ENCODE data around the gene C11orf65. TPM values are rescaled to one million over a fixed set of nuclear protein-coding genes. Genes with fewer than 3 reads are reported as not detected.
"Not testable (repeated sequence)": the region's sequence is repeated elsewhere in the genome, so short reads cannot be mapped to it uniquely, and the experiment has no call there.

Gene C11orf65
- total and polyA plus RNA-seq, 4 donors, result 0.33 to 1.2 (median 0.68) TPM

GRCh38 chr11:108388576-108388975 lies 78.8 kb downstream of the C11orf65 start:
- no peaks in the 10 kb centered on the region for H3K27me3 ChIP-seq (ENCODE audit: control insufficient read depth in 4 of 4, insufficient read depth in 4 of 4, low read length in 3 of 4)
- TF ChIP-seq GABPA (IDR thresholded peaks at IDR 0.05 in 1 of 2, conservative IDR thresholded peaks at IDR 0.05 in 1 of 2), result no peak
- TF ChIP-seq, protein P1, sequence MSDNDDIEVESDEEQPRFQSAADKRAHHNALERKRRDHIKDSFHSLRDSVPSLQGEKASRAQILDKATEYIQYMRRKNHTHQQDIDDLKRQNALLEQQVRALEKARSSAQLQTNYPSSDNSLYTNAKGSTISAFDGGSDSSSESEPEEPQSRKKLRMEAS (IDR thresholded peaks at IDR 0.05), result no peak
- no peak for TF ChIP-seq SP1 (IDR thresholded peaks at IDR 0.05)
- TF ChIP-seq, protein P2, sequence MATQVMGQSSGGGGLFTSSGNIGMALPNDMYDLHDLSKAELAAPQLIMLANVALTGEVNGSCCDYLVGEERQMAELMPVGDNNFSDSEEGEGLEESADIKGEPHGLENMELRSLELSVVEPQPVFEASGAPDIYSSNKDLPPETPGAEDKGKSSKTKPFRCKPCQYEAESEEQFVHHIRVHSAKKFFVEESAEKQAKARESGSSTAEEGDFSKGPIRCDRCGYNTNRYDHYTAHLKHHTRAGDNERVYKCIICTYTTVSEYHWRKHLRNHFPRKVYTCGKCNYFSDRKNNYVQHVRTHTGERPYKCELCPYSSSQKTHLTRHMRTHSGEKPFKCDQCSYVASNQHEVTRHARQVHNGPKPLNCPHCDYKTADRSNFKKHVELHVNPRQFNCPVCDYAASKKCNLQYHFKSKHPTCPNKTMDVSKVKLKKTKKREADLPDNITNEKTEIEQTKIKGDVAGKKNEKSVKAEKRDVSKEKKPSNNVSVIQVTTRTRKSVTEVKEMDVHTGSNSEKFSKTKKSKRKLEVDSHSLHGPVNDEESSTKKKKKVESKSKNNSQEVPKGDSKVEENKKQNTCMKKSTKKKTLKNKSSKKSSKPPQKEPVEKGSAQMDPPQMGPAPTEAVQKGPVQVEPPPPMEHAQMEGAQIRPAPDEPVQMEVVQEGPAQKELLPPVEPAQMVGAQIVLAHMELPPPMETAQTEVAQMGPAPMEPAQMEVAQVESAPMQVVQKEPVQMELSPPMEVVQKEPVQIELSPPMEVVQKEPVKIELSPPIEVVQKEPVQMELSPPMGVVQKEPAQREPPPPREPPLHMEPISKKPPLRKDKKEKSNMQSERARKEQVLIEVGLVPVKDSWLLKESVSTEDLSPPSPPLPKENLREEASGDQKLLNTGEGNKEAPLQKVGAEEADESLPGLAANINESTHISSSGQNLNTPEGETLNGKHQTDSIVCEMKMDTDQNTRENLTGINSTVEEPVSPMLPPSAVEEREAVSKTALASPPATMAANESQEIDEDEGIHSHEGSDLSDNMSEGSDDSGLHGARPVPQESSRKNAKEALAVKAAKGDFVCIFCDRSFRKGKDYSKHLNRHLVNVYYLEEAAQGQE (IDR thresholded peaks at IDR 0.05), result no peak
- TF ChIP-seq, protein P3, sequence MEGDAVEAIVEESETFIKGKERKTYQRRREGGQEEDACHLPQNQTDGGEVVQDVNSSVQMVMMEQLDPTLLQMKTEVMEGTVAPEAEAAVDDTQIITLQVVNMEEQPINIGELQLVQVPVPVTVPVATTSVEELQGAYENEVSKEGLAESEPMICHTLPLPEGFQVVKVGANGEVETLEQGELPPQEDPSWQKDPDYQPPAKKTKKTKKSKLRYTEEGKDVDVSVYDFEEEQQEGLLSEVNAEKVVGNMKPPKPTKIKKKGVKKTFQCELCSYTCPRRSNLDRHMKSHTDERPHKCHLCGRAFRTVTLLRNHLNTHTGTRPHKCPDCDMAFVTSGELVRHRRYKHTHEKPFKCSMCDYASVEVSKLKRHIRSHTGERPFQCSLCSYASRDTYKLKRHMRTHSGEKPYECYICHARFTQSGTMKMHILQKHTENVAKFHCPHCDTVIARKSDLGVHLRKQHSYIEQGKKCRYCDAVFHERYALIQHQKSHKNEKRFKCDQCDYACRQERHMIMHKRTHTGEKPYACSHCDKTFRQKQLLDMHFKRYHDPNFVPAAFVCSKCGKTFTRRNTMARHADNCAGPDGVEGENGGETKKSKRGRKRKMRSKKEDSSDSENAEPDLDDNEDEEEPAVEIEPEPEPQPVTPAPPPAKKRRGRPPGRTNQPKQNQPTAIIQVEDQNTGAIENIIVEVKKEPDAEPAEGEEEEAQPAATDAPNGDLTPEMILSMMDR (IDR thresholded peaks at IDR 0.05; ENCODE audit: low read depth, low read length, missing input control), result no peak
- TF ChIP-seq RAD21 (IDR thresholded peaks at IDR 0.05), result no peak
- TF ChIP-seq JUND (IDR thresholded peaks at IDR 0.05), result no peak
- no peak for TF ChIP-seq TAF1 (conservative IDR thresholded peaks at IDR 0.05)
- no peak for TF ChIP-seq HNF4A (conservative IDR thresholded peaks at IDR 0.05)
- TF ChIP-seq, protein P4, sequence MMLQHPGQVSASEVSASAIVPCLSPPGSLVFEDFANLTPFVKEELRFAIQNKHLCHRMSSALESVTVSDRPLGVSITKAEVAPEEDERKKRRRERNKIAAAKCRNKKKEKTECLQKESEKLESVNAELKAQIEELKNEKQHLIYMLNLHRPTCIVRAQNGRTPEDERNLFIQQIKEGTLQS (IDR thresholded peaks at IDR 0.05), result no peak
- no peak for TF ChIP-seq HNF4G (IDR thresholded peaks at IDR 0.05)
- TF ChIP-seq YY1 (IDR thresholded peaks at IDR 0.05), result no peak
- TF ChIP-seq, protein P5, sequence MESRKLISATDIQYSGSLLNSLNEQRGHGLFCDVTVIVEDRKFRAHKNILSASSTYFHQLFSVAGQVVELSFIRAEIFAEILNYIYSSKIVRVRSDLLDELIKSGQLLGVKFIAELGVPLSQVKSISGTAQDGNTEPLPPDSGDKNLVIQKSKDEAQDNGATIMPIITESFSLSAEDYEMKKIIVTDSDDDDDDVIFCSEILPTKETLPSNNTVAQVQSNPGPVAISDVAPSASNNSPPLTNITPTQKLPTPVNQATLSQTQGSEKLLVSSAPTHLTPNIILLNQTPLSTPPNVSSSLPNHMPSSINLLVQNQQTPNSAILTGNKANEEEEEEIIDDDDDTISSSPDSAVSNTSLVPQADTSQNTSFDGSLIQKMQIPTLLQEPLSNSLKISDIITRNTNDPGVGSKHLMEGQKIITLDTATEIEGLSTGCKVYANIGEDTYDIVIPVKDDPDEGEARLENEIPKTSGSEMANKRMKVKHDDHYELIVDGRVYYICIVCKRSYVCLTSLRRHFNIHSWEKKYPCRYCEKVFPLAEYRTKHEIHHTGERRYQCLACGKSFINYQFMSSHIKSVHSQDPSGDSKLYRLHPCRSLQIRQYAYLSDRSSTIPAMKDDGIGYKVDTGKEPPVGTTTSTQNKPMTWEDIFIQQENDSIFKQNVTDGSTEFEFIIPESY (IDR thresholded peaks at IDR 0.05), result no peak
- no peak for TF ChIP-seq NR2F2 (IDR thresholded peaks at IDR 0.05)
- no peak for TF ChIP-seq FOXA1 (IDR thresholded peaks at IDR 0.05)
- no peak for TF ChIP-seq FOXA2 (IDR thresholded peaks at IDR 0.05)
- no peak for TF ChIP-seq EGR1 (IDR thresholded peaks at IDR 0.05; ENCODE audit: low read depth in 2 of 2)
- DNase-seq (ENCODE audit: low spot score), result no peak
- no peaks in the 10 kb centered on the region for H3K4me1 ChIP-seq (ENCODE audit: control insufficient read depth in 4 of 4, insufficient read depth in 4 of 4, low read length in 3 of 4)
- H3K9ac ChIP-seq (ENCODE audit: low read depth in 1 of 2, low read length in 2 of 2), result no peak overlapping the region
- no peak overlapping the region for H3K27ac ChIP-seq (ENCODE audit: low read depth in 1 of 2, low read length in 2 of 2)
- 83% methylated on average over 5 of the region's 5 CpGs for WGBS
- H3K4me3 ChIP-seq (ENCODE audit: low read depth in 1 of 3, low read length in 3 of 3), result no peak overlapping the region
- no peaks in the 10 kb centered on the region for H3K36me3 ChIP-seq (ENCODE audit: control insufficient read depth in 4 of 4, insufficient read depth in 3 of 4, low read depth in 1 of 4, low read length in 3 of 4)
- H3K9me3 ChIP-seq (ENCODE audit: control insufficient read depth in 4 of 4, low read length in 3 of 4), result no peaks in the 10 kb centered on the region

DNA sequence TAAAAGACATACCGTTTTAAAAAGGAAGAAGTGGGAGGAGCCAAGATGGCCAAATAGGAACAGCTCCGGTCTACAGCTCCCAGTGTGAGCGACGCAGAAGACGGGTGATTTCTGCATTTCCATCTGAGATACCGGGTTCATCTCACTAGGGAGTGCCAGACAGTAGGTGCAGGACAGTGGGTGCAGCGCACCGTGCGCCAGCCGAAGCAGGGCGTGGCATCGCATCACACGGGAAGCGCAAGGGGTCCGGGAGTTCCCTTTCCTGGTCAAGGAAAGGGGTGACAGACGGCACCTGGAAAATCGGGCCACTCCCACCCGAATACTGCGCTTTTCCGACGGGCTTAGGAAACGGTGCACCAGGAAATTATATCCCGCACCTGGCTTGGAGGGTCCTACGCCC lies 93.8 kb downstream of the C11orf65 start:
- not testable (repeated sequence) for H3K27ac ChIP-seq (ENCODE audit: low read depth in 1 of 2, low read length in 2 of 2); H3K4me1 ChIP-seq (ENCODE audit: control insufficient read depth in 4 of 4, insufficient read depth in 4 of 4, low read length in 3 of 4); DNase-seq (ENCODE audit: low spot score); H3K36me3 ChIP-seq (ENCODE audit: control insufficient read depth in 4 of 4, insufficient read depth in 3 of 4, low read depth in 1 of 4, low read length in 3 of 4); H3K9me3 ChIP-seq (ENCODE audit: control insufficient read depth in 4 of 4, low read length in 3 of 4); H3K4me3 ChIP-seq (ENCODE audit: low read depth in 1 of 3, low read length in 3 of 3); H3K9ac ChIP-seq (ENCODE audit: low read depth in 1 of 2, low read length in 2 of 2); H3K27me3 ChIP-seq (ENCODE audit: control insufficient read depth in 4 of 4, insufficient read depth in 4 of 4, low read length in 3 of 4)
- WGBS, result 93% methylated on average over 24 of the region's 24 CpGs
